Frontal cortex (tissue), 4 donors: ENCODE results near the gene SDK1. TPM values are rescaled to one million over a fixed set of nuclear protein-coding genes. Genes with fewer than 3 reads are reported as not detected.
A peak's percentile ranks its signal among the peaks of the same experiment; 100 is the strongest.

ENCODE experiments used
- DNase-seq, 2 donors: peaks; one replicate each; pipeline ENCODE4 v3.0.0; 2012; ENCODE audit warnings: low spot score in 2 of 2
- FAIRE-seq: peaks from 2 replicates; lab custom pipeline; 2012; peaks lifted over from hg19 to GRCh38; lab: Jason Lieb, UNC
- total RNA-seq: library from RNA; depleted of rRNA; stranded (reverse); fragments of >200 nt; gene quantifications from one replicate; pipeline ENCODE4 v1.2.3, GENCODE V29; 2014
- donor health status: control.
- donor health status: control.
- donor health status: control.

SDK1 gene
- total RNA-seq, 1 donor from 2014 or later: 33.0 TPM

DNA sequence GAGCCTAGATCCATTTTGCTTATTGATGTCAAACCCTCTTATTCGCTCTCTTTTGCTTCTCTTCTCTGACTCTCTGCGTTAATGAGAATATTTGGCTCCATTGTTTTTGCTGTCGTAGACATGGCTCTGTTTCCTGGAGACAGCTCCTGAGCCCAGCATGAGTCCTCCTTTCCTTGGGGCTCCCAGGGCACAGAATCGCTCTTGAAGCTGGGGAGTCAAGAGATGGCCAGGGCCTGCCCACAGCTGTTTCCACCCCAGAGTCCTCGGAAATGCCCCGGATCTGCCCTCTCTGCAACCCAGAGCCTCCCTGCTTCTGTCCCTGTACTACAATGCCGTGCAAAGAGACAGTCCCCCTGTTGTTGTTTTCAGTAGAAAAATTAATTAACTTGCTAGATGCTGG is 814.4 kb downstream of the SDK1 start:
- FAIRE-seq: no peak
- no peak for DNase-seq

DNA sequence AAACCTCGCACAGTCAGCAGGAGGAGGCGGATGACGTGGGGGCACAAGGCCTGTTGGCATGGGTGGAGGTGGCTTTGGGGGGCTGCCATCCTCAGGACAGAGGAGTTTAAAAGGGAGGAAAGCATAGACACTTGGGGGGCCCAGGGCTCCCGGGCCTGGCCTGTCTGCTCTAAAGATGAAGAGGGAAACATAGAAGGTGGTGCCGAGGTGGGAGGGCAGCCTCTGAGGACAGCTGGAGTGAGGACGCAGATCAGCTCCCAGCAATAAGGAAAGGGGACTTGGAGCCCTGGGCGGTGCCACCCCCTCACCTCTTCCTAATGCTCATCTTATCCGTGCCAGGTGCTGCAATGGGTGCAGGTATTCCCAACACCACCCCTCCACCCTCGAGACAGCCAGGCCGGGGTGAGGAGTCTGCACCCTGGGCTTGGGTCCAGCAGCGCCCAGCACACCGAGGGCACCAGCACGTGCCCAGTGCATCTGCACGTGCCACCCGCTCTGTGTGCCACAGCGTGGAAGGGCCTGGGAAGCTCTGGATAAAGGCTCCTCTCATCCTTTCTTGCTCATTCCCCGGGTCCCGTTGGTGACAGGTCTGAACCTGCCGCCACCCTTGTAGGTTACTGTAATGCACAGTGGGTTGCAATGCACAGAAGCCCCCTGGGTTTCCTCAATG is 815.0 kb downstream of the SDK1 start:
- FAIRE-seq (no peak), DNase-seq (no peak)

DNA sequence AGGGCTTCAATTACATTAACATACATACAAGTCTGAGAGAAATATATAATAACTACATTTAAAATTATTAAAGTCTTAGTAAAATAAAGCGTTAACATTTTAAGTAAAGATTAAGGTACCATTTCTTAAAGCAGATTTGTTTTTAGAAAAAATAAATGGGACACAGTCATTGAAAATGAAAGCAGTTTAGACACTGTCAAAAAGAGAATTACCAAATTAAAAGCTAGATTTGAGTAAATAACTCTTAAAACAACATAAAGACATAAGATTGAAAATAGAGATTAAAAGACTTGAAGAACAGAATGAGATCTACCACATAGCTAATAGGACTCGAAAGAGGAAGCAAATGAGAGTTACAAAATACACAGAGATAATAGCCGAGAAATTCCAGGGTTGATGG is 818.8 kb downstream of the SDK1 start:
- DNase-seq (no peak), FAIRE-seq (no peak)

DNA sequence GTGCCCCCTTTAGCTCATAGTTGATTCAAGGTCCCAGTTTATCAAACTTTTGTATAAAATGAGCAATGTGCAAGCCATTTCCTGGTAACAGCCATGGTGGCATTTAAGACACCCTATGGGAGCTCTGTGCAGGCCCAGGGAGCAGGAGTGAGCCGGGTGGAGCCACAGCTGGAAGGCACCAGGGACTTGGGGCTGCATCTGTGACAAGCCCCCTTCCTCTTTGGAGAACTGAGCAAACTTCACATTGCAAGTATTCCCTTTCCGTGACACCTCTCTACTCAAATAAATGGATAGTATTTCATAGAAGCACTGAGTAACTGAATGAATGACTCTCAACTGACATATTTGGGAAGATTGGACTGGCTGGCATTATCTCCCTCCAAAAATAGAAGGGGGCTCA is 822.3 kb downstream of the SDK1 start:
- FAIRE-seq (no peak), DNase-seq (no peak)

DNA sequence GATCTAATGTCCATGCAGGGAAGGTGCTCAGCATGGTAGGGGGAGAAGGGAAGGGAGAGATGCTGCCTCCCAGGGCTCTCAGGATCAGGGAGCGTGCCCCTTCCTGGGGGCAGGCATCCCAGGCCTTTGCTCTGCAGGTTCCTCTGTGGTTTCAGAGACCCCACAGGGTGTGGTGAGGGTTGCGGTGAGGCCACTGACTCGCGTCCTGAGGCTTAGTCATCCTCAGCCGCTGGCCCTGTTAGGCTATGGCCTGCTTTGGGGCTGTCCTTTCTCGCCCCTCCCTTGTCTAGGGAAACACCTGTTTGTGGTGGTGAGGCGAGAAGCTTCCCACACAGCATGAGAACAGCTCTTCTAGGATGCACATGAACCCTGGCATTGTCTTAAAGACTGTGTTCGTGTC is 822.8 kb downstream of the SDK1 start:
- FAIRE-seq: no peak
- DNase-seq: no peak

DNA sequence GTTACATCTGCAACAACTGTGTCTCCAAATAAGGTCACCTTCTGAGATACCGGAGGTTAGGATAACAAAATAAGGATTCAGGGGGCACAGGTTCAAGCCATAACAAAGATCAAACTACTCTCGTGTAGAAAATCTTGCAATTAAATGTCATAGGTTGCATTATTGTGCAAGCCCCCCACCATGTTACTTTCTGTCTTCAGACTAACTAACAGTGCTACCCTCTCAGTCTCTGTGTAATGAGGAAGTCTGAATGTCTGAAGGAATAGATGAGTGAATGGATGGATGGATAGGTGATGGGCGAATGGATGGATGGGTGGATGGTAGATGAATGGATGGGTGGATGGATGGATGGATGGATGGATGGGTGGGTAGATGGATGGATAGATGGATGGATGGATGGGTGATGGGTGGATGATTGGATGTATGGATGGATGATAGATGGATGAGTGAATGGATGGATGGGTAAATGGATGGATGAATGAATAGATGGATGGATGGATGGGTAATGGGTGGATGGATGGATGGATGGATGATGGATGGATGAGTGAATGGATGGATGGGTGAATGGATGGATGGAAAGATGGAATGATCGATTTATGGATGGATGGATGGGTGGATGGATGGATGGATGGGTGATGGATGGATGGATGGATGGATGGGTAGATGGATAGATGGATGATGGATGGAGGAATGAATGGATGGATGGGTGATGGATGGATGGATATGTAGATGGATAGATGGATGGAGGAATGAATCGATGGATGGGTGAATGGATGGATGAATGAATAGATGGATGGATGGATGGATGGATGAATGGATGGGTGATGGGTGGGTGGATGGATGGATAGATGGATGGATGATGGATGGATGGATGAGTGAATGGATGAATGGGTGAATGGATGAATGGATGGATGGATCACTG is 823.8 kb downstream of the SDK1 start:
- no peak for DNase-seq
- FAIRE-seq: no peak

DNA sequence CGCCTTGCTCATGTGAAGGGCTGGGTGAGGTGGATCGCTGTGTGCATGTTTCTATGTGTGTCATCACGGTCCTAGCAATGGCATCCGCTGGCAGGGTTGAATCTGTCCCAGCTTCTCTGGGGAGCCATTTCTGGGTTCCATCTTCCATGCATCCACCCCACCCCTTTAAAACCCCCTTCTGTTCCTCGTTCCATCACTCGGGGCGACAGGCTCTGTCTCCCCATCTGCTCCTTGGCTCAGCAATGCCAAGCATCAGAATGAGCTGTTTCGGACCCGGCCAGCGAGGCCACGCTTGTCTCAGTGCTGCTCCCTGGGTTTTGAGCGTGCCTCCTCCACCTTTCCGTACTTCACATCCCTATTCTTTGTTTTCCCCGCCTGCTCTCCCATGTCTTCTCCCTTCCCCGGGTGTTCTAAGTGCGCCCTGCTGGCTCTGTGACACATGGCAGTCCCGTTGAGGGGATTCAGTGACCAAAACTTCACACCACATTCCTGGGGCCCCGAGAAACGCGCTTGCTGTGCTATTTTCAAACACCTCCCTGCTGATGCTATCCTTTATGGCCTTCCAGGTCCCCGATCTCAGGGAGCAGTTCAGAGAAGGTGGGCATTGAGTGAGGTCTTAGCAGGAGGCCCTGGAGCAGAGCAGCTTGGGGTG is 827.0 kb downstream of the SDK1 start:
- DNase-seq: no peak
- FAIRE-seq: no peak

DNA sequence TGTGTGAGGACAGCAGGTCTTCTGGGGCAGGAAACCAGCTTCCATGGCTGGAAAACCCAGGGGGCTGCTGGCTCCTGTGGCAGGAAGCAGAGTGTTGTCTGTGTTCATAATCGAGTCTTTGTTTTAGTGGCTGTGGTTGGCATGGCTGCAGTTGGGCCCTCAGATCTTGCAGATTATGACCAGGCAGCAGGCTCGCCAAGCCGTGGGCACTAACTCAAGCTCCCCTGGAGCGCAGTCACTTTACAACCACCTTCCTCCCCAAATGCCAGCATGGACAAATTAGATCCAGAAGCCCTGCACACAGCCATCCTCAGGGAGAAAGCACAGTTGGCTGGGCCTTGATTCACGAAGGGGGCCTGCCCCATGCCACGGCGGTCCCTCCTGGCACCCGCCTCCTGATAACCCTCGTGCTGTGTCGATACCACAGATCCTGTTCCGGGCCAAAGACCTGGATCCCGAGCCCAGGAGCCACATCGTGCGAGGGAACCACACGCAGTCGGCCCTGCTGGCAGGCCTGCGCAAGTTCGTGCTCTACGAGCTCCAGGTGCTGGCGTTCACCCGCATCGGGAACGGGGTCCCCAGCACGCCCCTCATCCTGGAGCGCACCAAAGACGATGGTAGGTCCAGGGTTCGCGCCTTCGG is 828.5 kb downstream of the SDK1 start:
- FAIRE-seq: no peak
- peak; percentile 34 to 40 for DNase-seq

DNA sequence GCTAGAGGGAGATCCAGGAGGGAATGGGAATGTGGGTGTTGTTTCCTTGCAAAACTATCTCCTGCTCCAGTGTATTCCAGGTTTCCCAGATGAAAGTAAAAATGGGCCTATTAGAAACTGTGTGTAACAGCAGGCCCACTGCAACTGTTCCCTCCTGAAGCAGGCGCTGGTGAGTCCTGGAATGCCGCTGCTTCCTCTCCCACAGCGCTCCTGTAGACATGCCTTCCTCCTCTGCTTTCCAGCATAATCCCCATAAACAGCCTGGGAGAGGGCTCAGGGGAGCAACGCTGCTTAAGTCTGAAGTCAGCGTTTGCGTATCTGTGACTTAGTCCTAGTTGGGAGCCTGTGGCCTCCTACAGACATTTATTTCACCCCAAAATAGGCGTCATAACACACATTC is 830.0 kb downstream of the SDK1 start:
- FAIRE-seq (no peak), DNase-seq (no peak)

DNA sequence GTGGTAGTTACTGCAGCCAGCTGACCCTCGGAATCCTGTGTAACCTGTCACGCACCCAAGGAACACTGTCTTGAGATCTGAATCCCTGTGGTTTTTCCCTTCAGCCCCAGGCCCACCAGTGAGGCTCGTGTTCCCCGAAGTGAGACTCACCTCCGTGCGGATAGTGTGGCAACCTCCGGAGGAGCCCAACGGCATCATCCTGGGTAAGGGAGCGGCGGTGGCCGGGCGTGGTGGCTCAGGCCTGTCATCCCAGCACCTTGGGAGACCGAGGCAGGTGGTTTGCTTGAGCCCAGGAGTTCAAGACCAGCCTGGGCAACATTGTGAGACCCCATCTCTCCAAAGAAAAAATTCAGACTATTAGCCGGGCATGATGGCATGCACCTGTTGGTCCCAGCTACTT is 831.2 kb downstream of the SDK1 start:
- DNase-seq: no peak
- FAIRE-seq: no peak

DNA sequence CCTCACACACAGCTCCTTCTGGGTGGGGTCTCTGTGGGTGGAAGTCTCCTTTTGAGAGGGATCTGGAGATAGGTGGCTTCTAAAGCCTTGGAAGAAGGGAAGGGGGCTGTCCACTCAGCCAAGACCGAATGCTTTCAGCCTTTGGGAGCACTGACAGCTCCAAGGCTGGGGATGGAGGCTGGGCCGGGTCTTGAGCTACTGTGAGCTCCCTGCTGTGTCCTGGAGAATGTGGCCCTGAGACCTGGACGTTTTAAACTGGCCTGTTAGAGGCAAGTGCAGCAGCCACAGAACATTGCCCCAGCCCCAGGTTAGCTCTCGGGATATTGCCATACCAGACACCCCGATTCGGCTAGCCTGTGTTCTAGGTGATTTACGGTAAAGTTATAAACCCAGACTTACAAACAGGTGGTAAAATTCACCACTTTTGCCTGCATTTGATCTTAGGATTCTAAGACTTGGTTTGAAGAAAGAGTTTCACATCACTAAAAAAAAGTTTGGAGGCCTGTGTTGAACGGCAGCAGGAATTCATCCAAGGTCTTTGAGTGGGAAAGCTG is 832.5 kb downstream of the SDK1 start:
- DNase-seq (no peak), FAIRE-seq (no peak)

DNA sequence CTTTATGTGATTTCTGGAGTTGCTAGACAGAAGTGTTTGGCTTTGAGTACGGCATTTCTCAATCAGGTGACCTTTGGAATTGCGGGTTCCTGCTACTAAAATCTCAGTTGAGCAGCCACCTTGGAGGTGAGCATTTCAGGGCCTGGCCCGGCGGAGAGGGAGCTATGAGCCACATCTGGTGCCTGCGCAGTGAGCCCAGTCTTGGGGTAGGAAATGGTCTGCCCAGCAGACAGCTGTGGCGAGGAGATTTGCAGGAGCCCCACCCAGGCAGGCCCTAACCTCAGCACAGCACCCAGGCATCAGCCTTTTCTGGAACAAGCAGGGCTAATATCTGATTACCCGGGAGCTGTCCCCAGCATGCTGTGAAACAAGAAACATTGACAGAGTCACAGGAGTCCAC is 833.2 kb downstream of the SDK1 start:
- DNase-seq (no peak), FAIRE-seq (no peak)

DNA sequence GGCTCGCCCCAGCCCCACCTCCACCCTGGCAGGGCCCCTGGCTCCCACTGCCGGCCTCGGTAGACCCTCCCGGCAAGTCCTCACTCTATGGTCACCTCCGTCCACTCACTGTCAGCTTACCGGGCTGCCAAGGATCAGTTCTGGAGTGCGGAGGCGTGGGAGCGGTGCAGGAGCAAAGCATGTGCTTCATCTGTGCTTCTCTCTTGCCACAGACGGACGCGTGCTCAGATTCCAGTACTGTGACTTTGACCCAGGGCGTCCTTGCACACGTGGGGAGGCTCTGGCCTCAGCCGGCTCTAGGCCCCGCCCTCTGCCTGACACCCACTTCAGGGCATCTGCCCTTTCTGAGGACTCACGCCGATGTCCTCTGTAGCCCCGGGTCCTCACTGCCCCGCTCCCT is 833.6 kb downstream of the SDK1 start:
- no peak for DNase-seq
- FAIRE-seq: no peak

DNA sequence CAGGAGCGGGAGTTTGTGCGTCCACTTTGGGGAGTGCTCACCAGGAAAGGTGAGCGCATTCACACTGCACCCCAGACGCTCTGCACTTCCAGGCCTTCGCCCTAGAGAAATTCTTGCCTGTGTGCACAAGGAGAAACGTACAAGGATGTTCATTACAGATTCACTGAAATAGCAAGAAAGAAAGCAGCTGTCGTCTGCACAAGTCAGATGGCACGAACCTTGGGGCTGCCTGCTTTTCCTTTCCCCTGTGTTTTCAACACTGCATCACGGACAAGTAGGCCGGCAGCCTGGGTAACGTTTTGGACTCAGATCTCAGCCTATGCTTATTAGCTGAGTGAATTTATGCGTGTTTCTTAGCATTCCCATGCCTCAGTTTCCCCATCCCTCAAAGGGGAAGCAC is 834.2 kb downstream of the SDK1 start:
- FAIRE-seq: no peak
- no peak for DNase-seq

DNA sequence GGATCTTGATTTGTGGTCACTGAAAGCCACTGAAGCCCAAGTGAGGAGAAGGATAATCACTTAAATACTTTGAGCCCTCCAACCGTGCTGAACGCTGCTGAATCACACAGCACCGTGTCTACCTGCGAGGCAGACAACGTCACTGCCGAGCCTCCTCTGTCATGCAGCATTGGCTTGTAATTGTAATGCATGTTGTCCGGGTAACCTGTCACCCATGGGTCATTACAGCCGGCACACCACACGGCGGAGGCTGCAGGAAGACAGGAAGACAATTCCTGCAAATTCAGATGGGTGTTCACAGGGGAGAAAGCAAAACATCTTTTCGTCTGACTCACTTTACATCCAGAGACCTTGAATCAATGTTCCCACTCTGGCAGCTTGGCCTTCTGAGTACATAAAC is 835.0 kb downstream of the SDK1 start:
- DNase-seq (no peak), FAIRE-seq (no peak)

DNA sequence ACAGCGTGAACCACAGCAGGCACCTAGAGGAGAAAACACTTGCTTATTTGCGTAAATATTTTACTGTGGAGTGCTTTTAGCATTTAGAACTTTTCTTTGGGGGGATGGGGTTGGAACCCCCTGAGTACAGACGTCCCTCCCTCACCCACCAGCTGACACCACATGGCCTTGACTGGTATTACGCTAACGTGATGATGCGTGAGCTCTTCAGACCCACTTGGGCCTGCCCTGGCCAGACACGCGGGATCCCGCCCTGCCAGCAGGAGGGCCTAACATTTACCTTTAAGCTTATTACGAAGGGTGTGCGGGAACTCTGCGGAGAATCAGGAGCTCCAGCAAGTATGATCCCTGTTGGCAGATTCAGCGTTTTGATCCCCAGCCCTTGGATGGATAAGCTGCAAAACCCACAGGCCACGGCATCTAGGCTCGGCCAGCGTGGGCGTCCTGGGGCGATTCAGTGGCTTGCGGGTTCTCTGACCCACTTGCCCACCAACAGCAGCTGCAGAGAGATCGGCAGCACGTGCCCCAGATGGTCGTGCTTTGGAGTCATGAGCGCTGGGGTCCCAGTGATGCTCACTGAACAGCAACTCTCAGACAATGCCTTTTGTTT is 835.6 kb downstream of the SDK1 start:
- DNase-seq: no peak

DNA sequence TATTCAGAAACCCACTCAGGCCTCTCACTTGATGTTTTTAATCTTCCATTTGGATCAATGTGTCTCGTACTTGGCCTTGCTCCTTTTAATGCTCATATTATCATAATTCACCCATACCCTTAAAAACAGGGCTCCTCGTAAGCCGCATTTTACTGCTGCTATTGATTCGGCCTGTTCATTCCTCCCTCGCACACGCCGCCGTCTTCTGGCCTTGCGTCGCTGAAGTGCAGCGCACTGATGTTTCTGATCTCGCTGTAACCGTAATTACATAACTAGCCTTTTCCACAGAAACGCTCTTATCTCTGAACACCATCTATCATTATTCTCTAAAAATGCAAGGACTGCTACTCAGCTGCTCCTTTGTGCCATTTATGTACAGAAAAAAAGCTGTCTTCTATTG is 836.5 kb downstream of the SDK1 start:
- FAIRE-seq: no peak
- DNase-seq: no peak

More for the DNA sequence above, 835.6 kb downstream of the SDK1 start:
- FAIRE-seq: no peak

DNA sequence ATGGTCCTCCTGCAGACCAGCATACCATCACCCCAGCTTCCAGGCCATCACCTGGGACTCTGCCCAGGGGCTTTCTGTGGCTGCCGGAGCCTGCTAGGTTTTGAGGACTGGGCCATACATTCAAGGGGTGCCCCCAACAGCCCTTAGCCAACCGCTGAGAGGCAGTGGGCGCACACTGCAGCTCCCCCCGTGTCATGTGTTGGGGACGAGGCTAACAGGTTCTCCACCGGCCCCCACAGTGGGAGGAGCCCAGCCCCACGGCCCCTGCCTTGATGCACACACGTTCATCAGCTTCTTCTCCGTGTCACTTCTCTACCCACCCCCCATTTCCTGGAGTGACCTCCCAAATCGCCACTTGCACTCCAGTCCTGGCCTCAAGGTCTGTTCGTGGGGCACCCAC is 837.8 kb downstream of the SDK1 start:
- no peak for DNase-seq
- no peak for FAIRE-seq

DNA sequence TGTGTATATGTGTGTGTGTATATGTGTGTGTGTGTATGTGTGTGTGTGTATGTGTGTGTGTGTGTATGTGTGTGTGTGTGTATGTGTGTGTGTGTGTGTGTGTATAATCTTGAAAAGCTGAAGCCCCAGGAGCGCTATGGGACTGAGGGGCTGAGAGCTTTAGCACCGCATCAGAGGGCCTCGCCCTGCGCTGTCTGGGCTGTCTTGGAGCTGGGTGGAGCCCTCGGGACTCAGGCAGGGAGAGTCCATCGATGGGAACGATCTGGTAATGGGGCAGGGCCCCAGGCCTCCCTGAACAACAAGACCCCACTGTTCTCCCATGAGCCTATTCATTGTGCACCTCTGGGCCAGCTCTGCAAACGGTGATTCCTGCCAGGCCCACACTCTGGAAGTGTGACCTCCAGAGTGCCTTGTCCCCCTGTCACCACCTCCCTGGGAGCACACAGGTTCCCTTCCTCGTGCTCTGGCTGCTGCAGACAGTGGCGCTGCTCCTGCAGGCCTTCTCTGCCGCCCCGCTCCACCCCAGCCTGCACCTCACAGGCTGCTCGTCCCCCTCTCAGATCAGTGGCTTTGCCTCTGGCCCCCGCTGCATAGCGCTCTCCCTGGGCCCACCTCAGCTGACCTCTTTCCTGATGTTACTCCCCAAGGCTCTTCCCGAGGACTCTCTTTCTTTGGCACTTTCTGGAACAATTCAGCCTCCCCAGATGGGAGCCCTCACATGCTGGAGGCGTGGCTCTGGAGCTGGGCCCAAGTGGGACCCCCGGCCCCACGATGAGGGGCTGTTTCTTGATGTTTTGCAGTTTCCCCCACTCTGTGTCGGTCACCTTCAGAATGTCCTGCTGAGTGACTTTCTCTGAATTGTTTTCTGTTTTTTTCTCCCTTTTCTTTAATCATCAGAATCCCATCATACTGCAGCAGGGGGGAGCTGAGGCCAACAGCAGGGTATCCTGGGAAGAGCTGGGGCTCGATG is 838.9 kb downstream of the SDK1 start:
- no peak for DNase-seq
- FAIRE-seq: no peak
